Measurements from ENCODE around the gene ZFYVE28. TPM values are rescaled to one million over a fixed set of nuclear protein-coding genes. Genes with fewer than 3 reads are reported as not detected.

The ZFYVE28 gene
- total RNA-seq, 6 donors from 2014 or later: 10.8 to 51.3 (median 15.2) TPM

DNA sequence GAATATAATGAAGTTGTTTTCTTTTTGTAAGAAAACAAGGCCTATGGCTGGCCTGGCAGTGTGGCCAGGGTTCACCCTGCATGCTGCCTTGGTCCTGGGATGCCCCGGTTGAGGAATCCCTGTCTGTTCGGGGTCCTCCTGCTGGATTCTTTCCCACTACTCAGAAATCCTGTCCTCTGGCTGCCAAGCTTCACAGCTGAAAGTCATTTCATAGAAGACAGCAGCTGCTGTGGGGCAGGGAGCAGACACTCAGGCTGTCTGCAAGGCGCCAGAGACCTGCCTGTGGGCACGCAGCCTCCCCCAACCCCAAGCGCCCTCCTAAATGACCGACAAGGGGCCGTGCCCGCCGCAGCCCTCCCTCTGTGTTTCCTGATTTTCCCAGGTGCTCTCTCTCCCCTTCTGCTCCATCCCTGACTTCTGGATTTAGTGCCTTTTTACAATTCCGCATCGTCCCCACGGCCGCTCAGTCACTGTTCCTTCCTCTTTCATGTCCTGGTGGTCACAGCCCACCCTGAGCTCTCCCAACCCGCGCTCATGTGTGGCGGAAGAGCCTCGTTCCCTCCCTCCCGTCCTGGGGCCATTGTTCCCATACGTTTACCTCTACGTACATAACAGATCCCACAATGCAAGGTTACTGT is 27.5 kb downstream of the ZFYVE28 start:
- Histone ChIP-seq H3K27me3 (no peaks in the 10 kb centered on the region), H3K4me1 (peaks cover 5 to 24% (median 8%) of the 10 kb centered on the region in 4 donors), H3K4me3 (no peak overlapping the region), H3K27ac (no peak overlapping the region), H3K9me3 (no peaks in the 10 kb centered on the region), H3K36me3 (no peaks in the 10 kb centered on the region)
- ATAC-seq (ENCODE audit: low FRiP score in 2 of 2) (no peak), DNase-seq (no peak)
- TF ChIP-seq POLR2A (IDR thresholded peaks at IDR 0.05): no peak
- TF ChIP-seq EP300 (IDR thresholded peaks at IDR 0.05): no peak
- TF ChIP-seq CTCF (IDR thresholded peaks at IDR 0.05): no peak
- TF ChIP-seq POLR2AphosphoS5 (IDR thresholded peaks at IDR 0.05): no peak
- 43 to 55% methylated on average over 19 to 20 of the region's 20 CpGs for WGBS, 2 donors

GRCh38 chr4:2390146-2390545 is 28.3 kb downstream of the ZFYVE28 start:
- Histone ChIP-seq H3K27ac (no peak overlapping the region), H3K9me3 (no peaks in the 10 kb centered on the region), H3K36me3 (no peaks in the 10 kb centered on the region), H3K4me3 (no peak overlapping the region), H3K27me3 (no peaks in the 10 kb centered on the region), H3K4me1 (peaks cover 5 to 24% (median 8%) of the 10 kb centered on the region in 4 donors)
- ATAC-seq (ENCODE audit: low FRiP score in 2 of 2) (no peak), DNase-seq (no peak)
- 56 to 68% methylated on average over 5 to 9 of the region's 9 CpGs for WGBS, 2 donors
- TF ChIP-seq EP300 (IDR thresholded peaks at IDR 0.05) (no peak), POLR2AphosphoS5 (IDR thresholded peaks at IDR 0.05) (no peak), CTCF (IDR thresholded peaks at IDR 0.05) (no peak), POLR2A (IDR thresholded peaks at IDR 0.05) (no peak)

DNA sequence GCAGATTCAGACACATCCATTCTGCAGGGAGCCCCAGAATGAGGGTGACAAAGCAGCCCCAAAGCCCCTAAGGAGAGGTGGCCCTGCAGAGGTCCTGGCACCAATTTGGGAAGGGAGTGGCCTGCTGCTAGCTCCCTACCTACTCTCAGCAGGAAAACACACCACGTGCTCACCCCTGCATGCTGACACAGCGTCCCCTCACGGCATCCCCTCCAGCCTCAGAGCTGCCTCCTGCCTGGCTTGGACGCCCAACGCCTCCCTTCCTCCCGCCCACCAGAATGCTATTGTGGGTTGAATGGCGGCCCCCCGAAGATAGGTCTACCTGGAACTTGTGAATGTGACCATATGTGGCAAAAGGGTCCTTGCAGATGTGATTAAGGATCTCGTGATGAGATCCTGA is 28.8 kb downstream of the ZFYVE28 start:
- ATAC-seq (ENCODE audit: low FRiP score in 2 of 2) (no peak), DNase-seq (no peak)
- peaks cover 5 to 24% (median 8%) of the 10 kb centered on the region in 4 donors for H3K4me1 ChIP-seq
- H3K9me3 ChIP-seq: no peaks in the 10 kb centered on the region
- H3K27ac ChIP-seq: no peak overlapping the region
- H3K4me3 ChIP-seq: no peak overlapping the region
- 71 to 83% methylated on average over 6 to 9 of the region's 9 CpGs for WGBS, 2 donors
- TF ChIP-seq POLR2A (IDR thresholded peaks at IDR 0.05) (no peak), EP300 (IDR thresholded peaks at IDR 0.05) (no peak), POLR2AphosphoS5 (IDR thresholded peaks at IDR 0.05) (no peak), CTCF (IDR thresholded peaks at IDR 0.05) (no peak)
- no peaks in the 10 kb centered on the region for H3K36me3 ChIP-seq
- H3K27me3 ChIP-seq: no peaks in the 10 kb centered on the region

DNA sequence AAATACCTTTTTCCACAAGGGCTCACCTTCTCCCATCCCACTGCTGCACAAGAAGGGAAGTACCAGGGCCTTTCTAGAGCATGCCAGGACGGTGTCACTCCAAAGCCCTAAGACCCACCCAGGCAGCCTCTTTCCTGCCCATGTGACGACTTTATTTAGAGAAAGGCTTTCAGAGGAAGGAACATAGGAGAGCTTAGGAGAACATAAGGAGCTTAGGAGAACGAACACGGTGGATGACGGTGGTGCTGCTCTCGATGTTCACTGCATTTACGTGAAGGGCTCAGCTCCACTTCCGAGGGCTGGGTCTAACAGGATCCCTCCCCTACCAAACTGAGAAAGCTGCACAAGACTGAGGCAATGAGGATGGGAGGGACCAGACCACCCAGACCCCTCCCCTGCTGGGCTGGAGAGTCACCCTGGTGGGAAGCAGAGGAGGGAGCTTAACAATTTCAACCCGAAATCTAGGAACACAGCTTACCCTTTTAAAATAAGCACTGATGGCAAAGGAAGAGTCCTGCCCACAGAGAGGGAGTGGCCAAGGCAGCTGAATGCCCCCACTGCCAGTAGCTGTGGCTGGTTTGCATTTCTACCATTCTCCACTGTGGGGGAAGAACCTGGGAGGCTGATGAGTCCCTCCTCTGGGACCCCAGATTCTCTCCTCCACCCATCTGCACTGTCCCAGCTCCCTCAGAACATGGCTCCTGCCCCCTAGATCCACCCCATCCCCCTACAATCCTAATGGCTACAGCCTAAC is 29.8 kb downstream of the ZFYVE28 start:
- Histone ChIP-seq H3K36me3 (no peaks in the 10 kb centered on the region), H3K27ac (no peak overlapping the region), H3K9me3 (no peaks in the 10 kb centered on the region), H3K27me3 (no peaks in the 10 kb centered on the region), H3K4me1 (peaks cover under 1 to 18% (median 4%) of the 10 kb centered on the region in 4 donors), H3K4me3 (no peak overlapping the region)
- 36 to 38% methylated on average over 8 to 9 of the region's 9 CpGs for WGBS, 2 donors
- DNase-seq (no peak), ATAC-seq (ENCODE audit: low FRiP score in 2 of 2) (no peak)
- no peak for TF ChIP-seq POLR2A (IDR thresholded peaks at IDR 0.05)
- TF ChIP-seq POLR2AphosphoS5 (IDR thresholded peaks at IDR 0.05): no peak
- no peak for TF ChIP-seq CTCF (IDR thresholded peaks at IDR 0.05)
- TF ChIP-seq EP300 (IDR thresholded peaks at IDR 0.05): no peak
